MM.1S (cell line): Measurements from ENCODE around the gene CAMK4.

Experiments used
- EZH2 ChIP-seq: fragments of 300-600 bp; sonication (generic); optimal IDR thresholded peaks from 2 replicates; pipeline ENCODE3; 2017; ENCODE audit warnings: low read depth, mild to moderate bottlenecking, antibody characterized with exemption, low read length, mixed read lengths
- EZH2phosphoT487 ChIP-seq: fragments of 300-600 bp; sonication (generic); IDR thresholded peaks from 2 replicates; pipeline ENCODE4 v1.6.1; 2018; ENCODE audit warnings: antibody characterized with exemption, low read length

GRCh38 chr5:111518777-111519176 lies 294.6 kb downstream of the CAMK4 start:
- TF ChIP-seq EZH2phosphoT487: no peak
- no peak for TF ChIP-seq EZH2
